GM18502 (cell line): ENCODE measurements around the gene TOP3B.

Experiments used
- ATAC-seq: cut with Tn5 transposase; IDR thresholded peaks from one replicate; pipeline ENCODE4 v1.9.1; 2021; ENCODE audit warnings: mild to moderate bottlenecking; ENCODE audit not compliant: unreplicated experiment, poor library complexity

Gene TOP3B

GRCh38 chr22:22014285-22014659 lies 31.7 kb upstream of the TOP3B start:
- no peak for ATAC-seq

GRCh38 chr22:22013559-22014284 lies 31.1 kb upstream of the TOP3B start:
- ATAC-seq, result no peak

DNA sequence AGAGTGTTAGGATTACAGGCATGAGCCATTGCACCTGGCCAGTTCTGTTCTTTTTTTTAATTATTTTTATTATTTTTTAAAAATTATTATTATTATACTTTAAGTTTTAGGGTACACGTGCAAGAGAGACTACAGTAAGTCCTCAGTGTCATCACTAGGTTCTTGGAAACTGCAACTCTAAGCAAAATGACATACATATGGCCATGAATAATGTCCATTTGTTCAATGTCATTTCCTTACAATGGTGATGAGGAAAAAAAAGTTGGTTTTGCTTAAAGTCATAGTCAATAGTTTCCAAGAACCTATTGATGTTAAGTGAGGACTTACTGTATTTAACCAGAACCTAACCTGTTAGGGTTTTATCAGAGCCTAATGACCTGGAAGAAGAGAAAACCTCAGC lies 29.4 kb upstream of the TOP3B start:
- ATAC-seq, result no peak

DNA sequence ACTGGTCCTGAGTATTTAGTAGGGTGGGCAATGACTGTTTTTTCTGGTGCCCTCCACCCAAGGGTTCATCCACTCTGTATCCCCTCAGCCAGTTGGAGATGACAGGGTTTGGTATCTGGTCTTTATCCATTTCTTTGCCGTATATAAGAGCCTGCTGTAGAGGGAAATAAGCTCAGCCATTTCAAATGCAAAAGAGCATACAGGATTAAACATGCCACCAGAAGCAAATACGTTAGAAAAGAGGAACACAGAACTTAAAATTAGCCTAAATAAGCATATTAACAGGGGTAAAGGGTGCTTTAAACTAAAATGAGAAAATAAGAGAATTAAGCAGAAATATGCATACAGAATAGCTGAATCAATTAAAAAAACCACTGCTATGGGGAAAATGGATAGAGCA lies 27.8 kb upstream of the TOP3B start:
- no peak for ATAC-seq

DNA sequence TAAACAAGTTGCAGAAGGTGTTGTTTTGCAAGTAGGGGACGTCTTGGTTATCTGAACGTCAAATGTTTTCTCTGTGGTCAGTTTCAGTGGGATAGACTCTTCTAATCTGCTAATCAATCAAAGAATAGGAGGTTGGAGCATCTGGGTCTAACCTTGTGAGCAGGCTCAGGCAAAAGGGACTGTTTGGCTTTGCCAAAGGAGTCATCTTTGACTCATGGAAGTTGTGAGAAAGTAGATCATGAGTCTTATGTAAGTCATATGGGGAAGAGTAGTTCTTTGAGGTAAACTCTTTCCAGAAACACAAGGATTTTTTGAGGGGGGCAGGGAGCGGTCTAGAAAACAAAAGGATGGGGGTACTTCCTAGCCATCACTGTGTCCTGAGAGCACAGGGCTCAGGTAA lies 27.1 kb upstream of the TOP3B start:
- no peak for ATAC-seq

DNA sequence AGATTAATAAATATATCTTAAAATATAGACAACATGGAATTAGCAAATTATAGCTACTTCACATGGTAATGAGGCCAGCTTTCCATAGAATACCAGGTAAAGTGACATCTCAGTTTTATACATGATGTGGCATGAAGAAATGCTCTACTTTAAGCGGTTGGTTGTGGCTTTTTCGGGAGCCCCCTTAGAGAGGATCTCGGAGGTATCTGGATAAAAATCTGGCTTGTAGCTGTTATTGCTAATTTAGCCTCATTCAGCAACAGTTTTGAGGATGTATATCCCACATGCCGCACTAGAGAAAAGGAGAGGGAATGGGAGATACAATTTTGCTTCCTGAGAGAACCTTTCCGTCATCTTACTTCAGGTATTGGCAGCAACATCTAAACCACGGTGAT lies 24.0 kb upstream of the TOP3B start:
- no peak for ATAC-seq

DNA sequence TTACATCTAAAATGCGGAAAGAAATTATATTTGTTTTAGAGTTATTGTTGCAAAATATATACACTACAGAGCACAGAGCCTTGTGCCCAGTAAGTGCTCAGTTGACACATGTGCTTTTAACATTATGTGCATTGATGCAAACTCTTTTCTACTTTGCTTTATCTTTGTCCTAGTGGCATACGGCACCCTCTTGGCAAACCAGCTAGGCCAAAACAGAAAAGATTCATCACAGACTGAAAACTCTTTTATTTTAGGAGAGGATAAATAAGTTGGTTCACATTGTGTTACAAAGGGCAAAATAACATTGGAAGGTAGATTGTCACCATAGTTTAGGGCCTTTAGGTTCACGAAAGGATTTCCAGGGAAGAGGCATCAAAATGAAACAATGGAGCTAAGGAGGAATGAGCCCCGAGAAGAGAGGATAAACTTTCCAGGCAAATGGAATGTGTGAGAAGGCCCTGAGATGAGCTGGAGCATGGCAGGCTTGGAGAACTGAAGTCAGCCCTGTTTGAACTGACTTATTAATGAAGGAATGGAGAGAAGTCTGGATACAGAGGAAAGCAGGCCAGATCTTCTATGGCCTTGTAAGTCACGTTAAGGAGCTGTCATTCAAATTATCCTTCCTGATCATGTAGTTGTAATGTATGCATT lies 23.5 kb upstream of the TOP3B start:
- ATAC-seq, result no peak

DNA sequence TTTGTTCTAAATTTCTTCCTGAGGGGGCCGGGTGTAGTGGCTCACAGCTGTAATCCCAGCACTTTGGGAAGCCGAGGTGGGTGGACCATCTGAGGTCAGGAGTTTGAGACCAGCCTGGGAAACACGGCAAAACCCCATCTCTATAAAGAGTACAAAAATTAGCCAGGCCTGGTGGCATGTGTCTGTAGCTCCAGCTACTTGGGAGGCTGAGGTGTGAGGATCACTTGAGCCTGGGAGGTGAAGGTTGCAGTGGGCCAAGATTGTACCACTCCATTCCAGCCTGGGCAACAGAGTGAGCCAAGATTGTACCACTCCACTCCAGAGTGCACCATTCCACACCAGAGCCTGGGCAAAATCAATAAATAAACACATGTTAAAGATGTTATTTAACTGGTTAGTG lies 20.6 kb upstream of the TOP3B start:
- ATAC-seq, result no peak

GRCh38 chr22:22002526-22003055 lies 20.0 kb upstream of the TOP3B start:
- no peak for ATAC-seq

- ATAC-seq, result no peak
These were observed 19.3 kb upstream of the TOP3B start for GRCh38 chr22:22001664-22002525.

DNA sequence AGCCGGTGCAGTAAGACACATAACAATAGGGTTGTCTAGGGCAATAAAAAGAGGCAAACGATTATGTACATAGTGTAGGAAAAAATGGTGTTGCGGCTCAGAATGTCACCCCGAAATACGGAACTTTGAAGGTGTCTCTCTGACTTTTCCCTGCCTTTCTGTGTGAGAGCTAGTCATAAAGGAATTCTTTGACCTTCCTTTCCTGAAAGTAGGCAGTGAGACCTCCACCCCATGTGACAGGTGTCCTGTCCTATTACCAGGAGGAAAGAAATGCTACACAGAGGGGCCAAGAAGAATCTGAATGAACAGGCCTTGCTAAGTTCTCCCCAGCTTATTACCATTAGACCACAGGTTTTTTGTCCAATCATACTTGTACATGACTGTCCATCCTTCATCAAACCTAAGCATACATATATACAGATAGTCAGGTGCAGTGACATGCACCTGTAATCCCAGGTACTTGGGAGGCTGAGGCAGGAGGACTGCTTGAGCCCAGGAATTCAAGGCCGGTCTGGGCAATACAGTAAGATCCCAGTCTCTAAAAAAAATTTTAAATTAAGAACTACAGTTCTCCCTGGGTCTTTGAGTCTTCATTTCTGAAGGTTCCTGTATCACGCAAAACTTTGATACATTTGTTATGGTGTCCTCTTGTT lies 16.1 kb upstream of the TOP3B start:
- no peak for ATAC-seq

DNA sequence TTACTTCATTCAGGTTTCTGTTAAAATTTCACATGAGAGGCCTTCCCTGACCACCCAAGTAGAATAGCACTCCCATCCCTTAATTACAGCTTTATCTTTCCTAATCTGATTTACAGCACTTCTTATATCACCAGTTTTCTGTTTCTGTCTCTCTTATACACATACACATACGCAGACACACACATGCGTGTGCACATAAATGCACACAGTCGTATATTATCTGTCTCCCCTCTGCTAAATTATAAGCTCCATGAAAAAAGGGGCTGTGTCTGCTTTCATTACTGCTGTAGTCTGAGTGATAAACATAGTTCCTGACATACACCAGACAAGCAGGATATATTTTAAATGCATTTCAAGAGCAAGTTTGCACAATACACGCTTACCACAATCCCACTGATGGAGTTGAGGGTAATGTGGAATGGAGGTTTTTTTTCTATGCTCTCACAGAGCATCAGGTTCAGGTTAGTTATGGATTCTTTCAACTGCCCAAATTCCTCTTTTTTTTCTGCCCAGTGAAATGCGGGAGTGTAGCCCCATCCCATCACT lies 13.7 kb upstream of the TOP3B start:
- no peak for ATAC-seq

DNA sequence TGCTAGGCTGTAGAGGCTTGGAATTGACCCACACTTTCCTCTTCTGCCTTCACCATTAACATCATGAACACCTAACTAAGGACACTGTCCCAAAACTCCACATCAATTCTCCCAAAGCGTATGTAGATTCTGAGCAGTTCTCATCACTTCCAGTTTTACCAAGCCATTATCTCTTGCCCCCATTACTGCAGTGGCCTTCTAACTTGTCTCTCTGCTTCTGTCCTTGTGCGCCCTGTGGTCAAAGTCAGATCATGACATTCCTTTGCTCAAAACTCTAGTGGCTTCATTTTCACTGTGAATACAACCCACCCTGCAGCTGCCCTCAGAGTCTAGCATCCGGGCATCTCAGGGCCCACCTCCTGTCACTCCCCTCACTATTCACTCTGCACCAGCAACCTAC lies 13.1 kb upstream of the TOP3B start:
- no peak for ATAC-seq

DNA sequence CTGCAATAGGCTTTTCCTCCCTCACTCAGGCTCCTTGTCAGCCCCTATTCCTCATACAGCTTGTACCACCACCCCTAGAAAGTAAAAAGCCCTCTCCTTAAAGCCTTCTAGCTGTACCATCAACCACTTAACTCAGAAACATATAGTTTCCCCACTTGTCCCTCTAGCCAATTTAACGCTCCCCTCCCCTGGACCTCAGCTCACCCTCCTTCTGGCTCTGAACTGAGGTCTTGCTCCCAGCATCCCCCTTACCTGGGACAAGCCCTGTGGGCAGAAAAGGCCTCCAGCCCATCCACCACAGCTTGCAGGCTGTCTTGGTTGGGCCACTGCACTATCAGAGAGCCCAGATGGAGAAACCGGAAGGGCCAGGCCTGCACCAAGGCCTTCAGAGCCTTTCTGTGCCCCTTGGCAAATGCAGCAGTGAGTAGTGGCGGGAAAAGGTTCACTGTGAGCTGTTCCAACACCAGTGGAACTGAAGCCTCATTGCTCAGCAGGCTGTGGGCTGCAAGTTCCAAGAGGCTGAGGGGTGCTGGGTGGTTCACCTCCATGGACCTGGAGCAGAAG lies 12.4 kb upstream of the TOP3B start:
- no peak for ATAC-seq

DNA sequence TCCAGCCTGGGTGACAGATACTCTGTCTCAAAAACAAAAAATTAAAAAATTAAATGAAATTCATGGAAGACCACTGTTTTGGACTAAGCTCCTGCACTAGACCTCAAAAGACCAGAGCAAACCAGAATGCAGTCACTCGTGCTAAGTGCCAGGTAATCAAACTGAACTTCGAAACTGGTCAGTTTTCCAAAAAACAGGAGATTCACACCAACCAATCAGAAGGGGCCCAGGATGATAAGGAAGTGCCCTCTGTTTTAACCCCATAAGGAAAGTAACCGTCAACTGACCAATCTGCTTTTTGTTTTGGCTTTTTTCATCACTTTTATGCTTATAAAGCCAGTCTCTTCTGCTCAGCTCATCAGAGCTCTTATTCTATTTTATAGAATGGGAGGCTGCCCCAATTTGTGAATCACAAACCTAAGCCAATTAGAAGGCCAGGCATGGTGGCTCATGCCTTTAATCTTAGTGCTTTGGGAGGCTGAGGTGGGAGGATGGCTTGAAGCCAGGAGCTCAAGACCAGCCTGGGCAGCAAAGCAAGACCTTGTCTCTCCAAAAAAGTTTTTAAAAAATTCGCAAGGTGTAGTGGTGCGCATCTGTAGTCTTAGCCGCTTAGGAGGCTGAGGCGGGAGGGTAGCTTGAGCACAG lies 10.1 kb upstream of the TOP3B start:
- ATAC-seq, result no peak

DNA sequence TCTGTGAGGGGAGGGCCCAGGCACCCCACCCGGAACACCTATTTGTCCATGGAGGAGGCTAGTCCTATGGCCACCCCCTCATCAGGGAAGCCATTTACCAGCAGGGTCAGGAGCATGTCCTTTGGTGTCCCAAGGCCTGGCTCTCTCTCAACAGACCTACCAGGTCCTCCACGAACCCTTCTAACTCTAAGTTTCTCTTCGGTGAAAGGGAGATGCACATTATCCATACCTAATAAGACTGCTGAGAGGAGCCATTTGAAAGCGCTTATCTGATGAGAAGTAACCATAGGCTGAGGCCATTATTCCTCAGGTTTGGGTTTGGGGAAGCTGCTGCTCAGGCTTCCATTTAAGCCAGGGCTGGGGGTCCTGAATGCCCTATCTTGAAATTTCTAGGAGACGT lies 9.2 kb upstream of the TOP3B start:
- ATAC-seq, result no peak

DNA sequence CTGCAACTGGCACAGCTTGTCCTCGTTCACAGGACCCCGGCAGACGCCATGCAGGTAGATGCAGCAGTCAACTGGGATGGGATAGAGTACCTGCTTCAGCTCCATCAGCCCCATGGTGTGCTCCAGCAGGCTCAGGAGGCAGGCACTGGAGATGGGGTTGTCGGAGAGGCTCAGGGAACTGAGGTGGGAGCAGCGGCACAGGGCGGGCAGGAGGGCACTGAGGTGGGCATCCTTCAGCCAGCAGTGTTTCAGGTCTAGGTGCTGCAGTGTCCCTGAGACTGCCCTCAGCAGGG lies 8.7 kb upstream of the TOP3B start:
- no peak for ATAC-seq

DNA sequence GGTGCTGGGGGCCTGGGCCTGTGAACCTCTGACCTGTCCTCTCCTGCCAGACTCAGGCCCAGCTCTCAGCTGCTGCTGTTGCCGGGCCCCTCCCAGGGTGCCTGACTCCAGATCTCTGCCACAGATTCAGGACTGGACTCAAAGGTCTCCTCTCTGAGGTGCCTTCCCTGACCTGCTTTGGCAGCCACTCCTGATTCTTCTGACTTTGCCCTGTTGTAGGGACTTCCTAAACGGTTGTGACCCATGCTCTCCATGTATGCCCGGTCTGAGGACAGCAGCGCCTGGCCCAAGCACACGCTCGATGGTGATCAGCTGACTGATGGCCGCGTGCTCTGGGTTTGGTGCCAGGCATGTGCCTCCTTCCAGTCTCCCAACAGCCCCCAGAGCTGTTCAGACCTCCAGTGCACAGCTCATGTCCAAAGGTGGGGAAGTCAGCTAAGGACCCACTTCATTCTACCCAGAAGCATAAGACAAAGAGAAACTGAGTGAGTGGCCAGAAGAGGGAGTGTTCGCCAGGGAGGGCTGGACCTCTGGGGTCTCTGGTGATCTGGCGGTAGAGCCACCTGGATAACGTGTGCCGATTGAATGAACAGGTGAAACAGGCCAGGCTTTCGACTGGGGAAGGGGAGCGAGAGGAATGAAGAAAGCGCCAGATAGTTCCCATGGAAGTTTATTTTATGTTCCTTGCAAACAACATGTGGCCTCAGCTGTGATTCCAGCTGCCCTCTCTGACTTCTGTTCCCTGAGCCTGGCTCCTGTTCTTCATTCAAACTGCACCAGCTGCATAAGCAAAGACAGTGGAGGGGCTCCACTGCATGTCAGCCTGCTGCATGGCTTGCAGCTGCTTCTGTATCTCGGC lies 8.1 kb upstream of the TOP3B start:
- no peak for ATAC-seq

- ATAC-seq, result no peak
These were observed 6.5 kb upstream of the TOP3B start for GRCh38 chr22:21989049-21989448.
